ENCODE results near the gene FAM228A. TPM values are rescaled to one million over a fixed set of nuclear protein-coding genes. Genes with fewer than 3 reads are reported as not detected.

Gene FAM228A
- polyA plus RNA-seq, 1 of the 3 experiments (the other 2 are of a cell fraction): 0.10 TPM

DNA sequence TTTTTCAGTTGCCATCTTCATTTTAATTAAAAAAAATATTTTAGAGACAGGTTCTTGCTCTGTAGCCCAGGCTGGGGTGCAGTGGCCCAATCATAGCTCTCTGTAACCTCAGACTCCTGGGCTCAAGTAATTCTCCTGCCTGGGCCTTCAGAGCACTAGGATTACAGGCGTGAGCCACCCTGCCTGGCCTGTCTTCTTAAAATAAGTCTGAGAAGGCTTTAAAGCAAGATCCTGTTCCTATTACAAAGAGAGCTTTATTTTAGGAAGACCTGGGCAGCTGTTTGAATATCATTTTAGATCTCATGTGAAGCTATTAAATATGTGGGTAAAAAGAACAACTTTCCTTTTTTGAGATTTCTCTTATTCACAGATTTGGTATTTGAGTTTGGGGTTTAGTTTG is 1.5 kb downstream of the FAM228A start:
- H3K79me2 ChIP-seq (ENCODE audit: insufficient read depth): no peaks in the 10 kb centered on the region

More for the DNA sequence above, 1.5 kb downstream of the FAM228A start:
- no peaks in the 10 kb centered on the region for H3K9me3 ChIP-seq
- no peak overlapping the region for H3K27ac ChIP-seq (ENCODE audit: low read depth in 2 of 2, low read length in 1 of 2)
- H3K27me3 ChIP-seq (ENCODE audit: insufficient read depth): no peaks in the 10 kb centered on the region
- no peaks in the 10 kb centered on the region for H3K36me3 ChIP-seq (replicated peaks in 1 of 2; ENCODE audit: control insufficient read depth in 1 of 2, insufficient read depth in 2 of 2, low read length in 1 of 2)
- no peaks in the 10 kb centered on the region for H3F3A ChIP-seq (replicated peaks; ENCODE audit: insufficient read depth)
- H3K4me3 ChIP-seq (ENCODE audit: low read depth in 2 of 2, low read length in 1 of 2): no peak overlapping the region
- WGBS (ENCODE audit: low lambda C conversion rate): 100% methylated on average over 1 of the region's 1 CpG
- H3K9me2 ChIP-seq: no peaks in the 10 kb centered on the region
- TF ChIP-seq JUND (IDR thresholded peaks at IDR 0.05) (no peak), RAD21 (IDR thresholded peaks at IDR 0.05; ENCODE audit: low read length) (no peak), CHD2 (IDR thresholded peaks at IDR 0.05; ENCODE audit: low read length, partially characterized antibody) (no peak), EZH2phosphoT487 (IDR thresholded peaks at IDR 0.05; ENCODE audit: borderline replicate concordance, low read depth) (no peak), SIN3A (IDR thresholded peaks at IDR 0.05; ENCODE audit: borderline replicate concordance, low read depth, low read length) (no peak), FOXM1 (IDR thresholded peaks at IDR 0.05; ENCODE audit: low read depth) (no peak), RCOR1 (IDR thresholded peaks at IDR 0.05; ENCODE audit: low read length) (no peak), SMC3 (IDR thresholded peaks at IDR 0.05; ENCODE audit: low read depth, low read length) (no peak), POLR2AphosphoS5 (IDR thresholded peaks at IDR 0.05; ENCODE audit: low read depth, low read length) (no peak), ZBTB33 (IDR thresholded peaks at IDR 0.05; ENCODE audit: borderline replicate concordance, low read depth) (no peak), NFIC (IDR thresholded peaks at IDR 0.05; ENCODE audit: borderline replicate concordance) (no peak), MEF2A (IDR thresholded peaks at IDR 0.05; ENCODE audit: borderline replicate concordance, low read depth) (no peak), GABPA (IDR thresholded peaks at IDR 0.05; ENCODE audit: low read depth) (no peak)
- TF ChIP-seq, protein P1, sequence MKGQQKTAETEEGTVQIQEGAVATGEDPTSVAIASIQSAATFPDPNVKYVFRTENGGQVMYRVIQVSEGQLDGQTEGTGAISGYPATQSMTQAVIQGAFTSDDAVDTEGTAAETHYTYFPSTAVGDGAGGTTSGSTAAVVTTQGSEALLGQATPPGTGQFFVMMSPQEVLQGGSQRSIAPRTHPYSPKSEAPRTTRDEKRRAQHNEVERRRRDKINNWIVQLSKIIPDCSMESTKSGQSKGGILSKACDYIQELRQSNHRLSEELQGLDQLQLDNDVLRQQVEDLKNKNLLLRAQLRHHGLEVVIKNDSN (IDR thresholded peaks at IDR 0.05; ENCODE audit: borderline replicate concordance, low read depth): no peak
- TF ChIP-seq, protein P2, sequence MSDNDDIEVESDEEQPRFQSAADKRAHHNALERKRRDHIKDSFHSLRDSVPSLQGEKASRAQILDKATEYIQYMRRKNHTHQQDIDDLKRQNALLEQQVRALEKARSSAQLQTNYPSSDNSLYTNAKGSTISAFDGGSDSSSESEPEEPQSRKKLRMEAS (IDR thresholded peaks at IDR 0.05; ENCODE audit: low read depth): no peak
- TF ChIP-seq, protein P3, sequence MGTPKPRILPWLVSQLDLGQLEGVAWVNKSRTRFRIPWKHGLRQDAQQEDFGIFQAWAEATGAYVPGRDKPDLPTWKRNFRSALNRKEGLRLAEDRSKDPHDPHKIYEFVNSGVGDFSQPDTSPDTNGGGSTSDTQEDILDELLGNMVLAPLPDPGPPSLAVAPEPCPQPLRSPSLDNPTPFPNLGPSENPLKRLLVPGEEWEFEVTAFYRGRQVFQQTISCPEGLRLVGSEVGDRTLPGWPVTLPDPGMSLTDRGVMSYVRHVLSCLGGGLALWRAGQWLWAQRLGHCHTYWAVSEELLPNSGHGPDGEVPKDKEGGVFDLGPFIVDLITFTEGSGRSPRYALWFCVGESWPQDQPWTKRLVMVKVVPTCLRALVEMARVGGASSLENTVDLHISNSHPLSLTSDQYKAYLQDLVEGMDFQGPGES (IDR thresholded peaks at IDR 0.05; ENCODE audit: low read depth, low read length): no peak
- no peaks in the 10 kb centered on the region for H4K20me1 ChIP-seq (ENCODE audit: insufficient read depth)
- H2AFZ ChIP-seq (ENCODE audit: low read depth): no peak overlapping the region
- DNase-seq: no peak
- CTCF ChIA-PET: interaction anchor here (1.1 to 1.7 kb wide), 3 partner anchors 12 to 92 kb away, joined by 3 to 6 read pairs (median 5); partner anchors contain the start of gene TP53I3
- H3K4me2 ChIP-seq: no peak overlapping the region
- no peaks in the 10 kb centered on the region for H3K4me1 ChIP-seq (ENCODE audit: control insufficient read depth in 1 of 2, insufficient read depth in 2 of 2, low read depth in 1 of 2, low read length in 1 of 2)
- no peak overlapping the region for H3K9ac ChIP-seq
- POLR2A ChIA-PET: no interaction called here

Measured in SK-N-SH (cell line).